Left colon (tissue), 2 donors: ENCODE measurements around the gene RPN1. TPM values are rescaled to one million over a fixed set of nuclear protein-coding genes. Genes with fewer than 3 reads are reported as not detected.
"Not testable (repeated sequence)": the region's sequence is repeated elsewhere in the genome, so short reads cannot be mapped to it uniquely, and the experiment has no call there.

Source experiments
- ATAC-seq: fragments of 200-7000 bp; cut with Tn5 transposase; one replicate; pipeline ENCODE4 v1.9.1; 2020; ENCODE audit warnings: mild to moderate bottlenecking, moderate library complexity
- DNase-seq, 2 donors: peaks; one replicate each; pipeline ENCODE4 v3.0.0-alpha.2; 2020
- intact Hi-C, 2 donors: fragments of 100-400 bp; cut with DNase I in 1 of 2; cut with micrococcal nuclease in 1 of 2; formaldehyde crosslinking; loops; one replicate each; pipeline versions ENCODE4 v1.11.2 to v1.14.0; 2022; cut with DNase I, micrococcal nuclease
- total RNA-seq, 2 donors: library from RNA; stranded (reverse); fragmentation: NEBNext Ultra II Directional; extraction: Animal tissue kit (Norgen Biotek cat#: 25700); gene quantifications; one replicate each; pipeline ENCODE4 v1.2.1, GENCODE V29; 2021
- donor health status: DM: no; HTN: no; CAD: no.
- donor health status: DM: yes; HTN: yes; CAD: no.

RPN1 gene
- total RNA-seq, 2 donors from 2014 or later, result 167 to 202 TPM

DNA sequence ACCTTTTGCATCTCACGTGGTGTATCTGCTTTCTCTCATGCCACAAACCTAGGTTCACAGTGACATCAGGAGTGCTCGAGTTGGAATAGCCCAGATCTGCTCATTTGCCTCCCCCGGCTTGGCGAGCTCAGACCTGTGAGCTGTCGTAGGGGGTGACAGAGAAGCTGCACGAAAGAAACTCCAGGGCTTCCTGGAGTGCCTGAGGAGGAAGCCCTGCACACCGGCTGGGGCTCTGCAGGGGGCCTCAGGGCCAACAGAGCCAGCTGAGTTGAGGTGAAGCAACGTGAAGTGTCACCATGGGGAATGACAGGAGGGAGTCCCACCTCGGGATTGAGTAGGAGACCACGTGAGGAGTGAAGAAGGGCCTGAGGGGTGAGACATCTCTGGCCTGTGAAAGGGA, 62.5 kb downstream of the RPN1 start:
- ATAC-seq (no peak), DNase-seq (no peak)
- intact Hi-C loops, result no loop called here

DNA sequence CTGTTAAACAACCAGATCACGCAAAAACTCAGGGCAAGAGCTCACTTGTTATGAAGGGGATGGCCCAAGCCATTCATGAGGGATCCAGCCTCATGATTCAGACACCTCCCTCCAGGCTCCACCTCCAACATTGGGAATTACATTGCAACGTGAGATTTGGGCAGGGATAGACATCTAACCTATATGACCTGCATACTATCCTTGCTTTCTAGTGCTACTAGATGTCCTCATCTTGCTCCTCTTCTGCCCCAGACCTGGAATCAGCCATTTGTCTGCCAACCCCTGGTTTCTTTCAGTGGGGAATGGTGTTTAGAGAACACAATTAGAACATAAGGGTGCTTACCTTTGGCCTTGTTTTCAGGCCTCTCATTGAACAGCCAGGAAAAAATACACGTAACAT, 63.2 kb downstream of the RPN1 start:
- DNase-seq, result no peak
- intact Hi-C loops, result no loop called here
- ATAC-seq, result no peak

DNA sequence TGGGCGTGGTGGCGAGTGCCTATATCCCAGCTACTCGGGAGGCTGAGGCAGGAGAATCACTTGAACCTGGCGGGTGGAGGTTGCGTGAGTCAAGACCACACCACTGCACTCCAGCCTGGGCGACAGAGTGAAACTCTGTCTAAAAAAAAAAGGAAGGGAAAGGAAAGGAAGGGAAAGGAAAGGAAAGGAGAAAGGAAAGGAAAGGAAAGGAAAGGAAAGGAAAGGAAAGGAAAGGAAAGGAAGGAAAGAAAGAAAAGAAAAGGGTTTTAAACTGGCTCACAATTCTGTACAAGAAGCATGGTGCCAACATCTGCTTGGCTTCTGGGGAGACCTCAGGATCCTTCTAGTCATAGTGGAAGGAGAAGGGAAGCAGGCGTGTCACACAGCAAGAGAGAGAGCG, 63.7 kb downstream of the RPN1 start:
- DNase-seq, ATAC-seq, intact Hi-C loops: not testable (repeated sequence)

DNA sequence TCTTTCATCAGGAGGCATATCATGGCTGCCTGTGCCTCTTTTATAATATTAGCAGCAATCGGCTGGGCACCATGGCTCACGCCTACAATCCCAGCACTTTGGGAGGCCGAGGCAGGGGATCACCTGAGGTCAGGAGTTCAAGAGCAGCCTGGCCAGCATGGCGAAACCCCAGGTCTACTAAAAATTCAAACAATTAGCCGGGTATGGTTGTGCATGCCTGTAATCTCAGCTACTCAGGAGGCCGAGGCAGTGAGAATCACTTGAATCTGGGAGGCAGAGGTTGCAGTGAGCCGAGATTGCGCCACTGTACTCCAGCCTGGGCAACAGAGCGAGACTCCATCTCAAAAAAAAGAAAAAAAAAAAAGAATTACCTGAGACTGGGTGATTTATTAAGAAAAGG, 64.2 kb downstream of the RPN1 start:
- intact Hi-C loops, ATAC-seq, DNase-seq: not testable (repeated sequence)

DNA sequence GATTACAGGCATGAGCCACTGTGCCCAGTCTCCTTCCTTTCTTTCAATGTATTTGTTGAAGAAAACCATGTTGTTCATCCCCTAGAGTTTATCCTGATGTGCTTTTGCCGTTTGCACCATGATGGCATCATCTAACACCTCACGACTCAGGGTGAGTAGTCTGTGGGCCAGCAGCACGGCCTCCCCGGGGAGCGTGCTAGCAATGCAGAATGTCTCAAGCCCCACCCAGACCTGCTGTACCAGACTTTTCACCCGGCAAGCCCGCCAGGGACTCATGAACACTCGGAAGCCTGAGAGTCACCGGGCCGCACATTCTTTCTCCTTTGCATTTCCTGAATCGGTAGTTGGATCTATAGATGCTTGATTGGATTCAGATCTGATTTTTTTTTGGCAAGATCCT, 64.6 kb downstream of the RPN1 start:
- DNase-seq (no peak), ATAC-seq (no peak)
- intact Hi-C loops, result no loop called here

DNA sequence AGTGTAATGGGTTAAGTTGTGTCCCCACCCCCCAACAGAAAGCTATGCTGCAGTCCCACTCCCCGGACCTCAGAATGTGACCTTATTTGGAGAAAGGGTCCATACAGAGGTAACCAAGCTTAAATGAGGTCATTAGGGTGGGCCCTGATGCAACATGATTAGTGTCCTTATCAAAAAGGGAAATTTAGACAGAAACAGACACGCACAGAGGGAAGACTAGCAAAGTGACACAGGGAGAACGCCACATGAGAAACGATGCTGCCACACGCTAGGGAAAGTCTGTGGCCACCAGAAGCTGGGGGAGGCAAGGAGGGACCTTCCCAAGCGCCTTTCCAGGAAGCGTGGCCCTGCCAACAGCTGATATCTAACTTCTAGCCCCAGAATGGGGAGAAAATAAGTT, 65.4 kb downstream of the RPN1 start:
- intact Hi-C loops, result no loop called here
- DNase-seq (no peak), ATAC-seq (no peak)

DNA sequence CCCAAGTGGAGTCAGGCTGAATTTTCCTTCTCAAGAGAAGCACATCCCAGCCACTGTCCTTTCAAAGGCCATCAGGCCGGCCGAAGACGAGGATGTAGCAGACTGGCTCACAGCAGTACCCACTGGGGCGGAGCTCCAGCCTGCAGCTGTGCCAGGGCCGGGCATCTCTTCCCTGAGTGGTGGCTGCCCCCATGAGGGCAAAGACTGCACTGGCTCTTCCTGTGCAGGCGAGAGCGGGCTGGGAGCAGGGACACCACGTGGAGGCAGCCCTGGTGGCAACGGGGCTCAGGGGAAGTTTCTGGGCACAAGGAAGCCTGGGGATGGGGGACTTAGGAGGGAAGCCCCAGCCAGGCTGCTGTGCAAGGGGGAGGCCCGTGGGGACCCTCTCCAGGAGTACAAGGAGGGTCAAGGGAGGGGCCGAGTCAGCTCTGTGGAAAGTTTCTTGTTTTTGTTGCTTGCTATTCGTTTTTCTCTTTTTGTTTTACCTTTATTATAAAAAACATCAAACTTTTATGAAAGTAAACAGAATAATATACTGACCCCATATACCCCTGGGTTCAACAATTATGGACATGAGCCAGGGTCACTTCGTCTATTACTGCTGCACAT, 66.1 kb downstream of the RPN1 start:
- ATAC-seq (peak; percentile 100), DNase-seq (peak; percentile 61 to 79)
- intact Hi-C loops, result no loop called here

DNA sequence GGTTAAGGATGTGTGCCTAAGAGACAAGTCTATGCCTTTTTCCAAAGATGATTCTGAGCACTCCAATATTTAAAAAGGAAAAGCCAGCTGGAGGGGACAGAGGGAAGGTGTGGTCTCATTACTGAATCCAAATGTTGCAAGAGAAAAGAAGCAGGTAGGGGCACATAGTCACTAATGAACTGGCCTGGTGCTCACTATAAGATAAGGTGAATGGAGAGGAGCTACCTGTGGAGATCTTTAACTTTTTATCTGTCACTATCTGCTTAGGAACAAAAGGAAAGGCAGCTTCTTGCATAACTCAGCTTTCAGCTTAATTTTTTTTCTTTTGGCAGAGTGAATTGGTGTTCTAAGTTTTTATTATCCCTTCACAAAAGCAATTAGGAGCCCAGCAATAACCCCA, 69.1 kb downstream of the RPN1 start:
- ATAC-seq (no peak), DNase-seq (no peak)
- intact Hi-C loops, result no loop called here

DNA sequence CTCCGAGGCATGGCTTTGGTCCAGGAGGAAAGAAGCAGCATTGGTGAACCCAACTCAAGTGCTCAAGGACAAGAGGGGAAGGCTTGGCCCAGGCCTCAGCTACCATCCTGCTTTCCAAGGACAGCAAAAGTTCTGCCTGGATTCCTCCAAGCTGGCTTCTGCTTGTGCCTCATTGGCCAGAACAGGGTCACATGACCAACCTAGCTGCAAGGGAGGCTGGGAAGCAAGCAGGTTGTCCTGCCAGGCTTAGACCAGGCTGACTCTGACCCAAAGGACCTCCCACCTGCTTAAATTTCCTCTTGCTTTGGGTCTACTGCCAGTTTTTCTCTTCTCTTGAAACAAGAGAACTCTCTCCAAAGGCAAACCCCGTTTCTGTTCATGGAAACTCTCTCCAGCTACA, 70.7 kb downstream of the RPN1 start:
- ATAC-seq (no peak), DNase-seq (no peak)
- intact Hi-C loops, result no loop called here

DNA sequence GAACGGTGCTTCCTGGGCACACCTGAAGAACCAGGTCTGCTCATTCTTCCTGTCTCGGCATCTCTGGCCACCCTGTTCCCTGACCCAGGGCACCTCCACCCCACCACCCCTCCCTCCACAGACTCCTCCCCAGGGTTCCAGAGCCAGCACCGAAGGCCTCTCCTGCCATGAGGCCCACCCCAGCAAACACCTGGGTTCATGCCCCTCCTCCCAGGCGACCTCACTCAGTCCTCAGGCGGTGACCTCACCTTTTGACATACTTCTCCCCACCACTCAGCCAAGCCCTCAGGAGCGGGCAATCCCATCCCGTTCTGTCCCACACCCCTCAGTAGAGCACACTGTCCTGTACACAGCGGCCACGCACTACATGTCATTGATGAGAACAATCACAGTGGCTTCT, 72.3 kb downstream of the RPN1 start:
- intact Hi-C loops, result no loop called here
- ATAC-seq (no peak), DNase-seq (no peak)

DNA sequence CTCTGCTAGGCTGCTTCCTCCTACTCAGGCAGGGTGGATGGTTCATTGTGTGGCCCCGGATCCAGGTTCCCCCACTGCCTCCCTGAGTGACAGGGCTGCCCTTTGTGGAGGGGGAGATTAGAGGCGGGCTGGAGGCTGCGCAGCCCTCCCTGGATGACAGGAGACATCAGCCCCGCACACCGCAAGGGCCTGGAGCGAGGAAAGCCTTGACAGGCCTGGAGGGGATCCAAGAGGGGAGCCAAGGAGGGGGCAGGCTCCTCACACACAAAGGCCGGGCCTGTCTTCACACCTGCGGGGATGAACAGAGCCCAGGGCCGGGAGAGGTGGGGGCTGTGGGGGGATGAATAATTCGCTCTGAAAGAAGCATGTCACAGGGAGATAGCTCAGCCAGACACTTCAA, 72.9 kb downstream of the RPN1 start:
- DNase-seq, result no peak
- intact Hi-C loops, result no loop called here
- no peak for ATAC-seq

DNA sequence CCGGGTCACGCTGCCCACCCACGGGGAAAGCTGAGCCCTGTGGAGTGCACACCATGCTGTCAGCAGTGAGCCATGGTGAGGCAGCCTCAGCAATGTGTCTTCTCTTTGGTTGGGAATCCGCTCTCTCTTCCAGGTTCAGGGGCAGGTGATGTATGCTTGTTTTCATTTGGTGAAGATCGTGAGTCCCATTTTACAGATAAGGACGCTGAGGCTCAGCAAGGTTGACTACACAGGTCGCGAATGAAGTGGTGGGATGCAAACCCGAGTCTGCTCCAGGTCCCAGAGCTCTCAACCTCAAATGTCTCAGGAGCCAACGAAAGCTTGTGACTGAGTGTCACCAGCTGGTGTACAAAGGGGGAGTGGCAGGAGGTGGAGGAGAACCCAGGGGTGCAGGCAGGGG, 74.3 kb downstream of the RPN1 start:
- ATAC-seq (no peak), DNase-seq (no peak)
- intact Hi-C loops, result no loop called here

DNA sequence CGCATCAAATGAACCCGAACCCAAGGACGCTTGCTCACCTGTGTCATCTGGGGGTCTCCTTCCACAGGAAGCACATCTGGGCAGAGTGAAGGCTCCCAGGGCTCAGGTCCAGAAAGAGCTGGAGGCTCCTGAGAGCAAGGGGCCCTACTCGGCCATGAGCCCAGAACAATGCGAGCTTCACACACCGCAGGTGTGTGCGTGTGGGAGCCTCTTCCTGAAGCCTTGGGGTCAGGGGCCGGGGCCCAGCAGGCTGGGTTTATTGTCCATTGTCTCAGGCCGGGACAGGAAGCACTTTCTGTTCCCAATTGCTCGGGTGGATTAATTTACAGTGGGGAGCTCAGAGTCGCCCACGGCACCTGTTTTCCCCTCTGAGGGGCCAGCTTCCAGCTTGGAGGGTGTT, 74.8 kb downstream of the RPN1 start:
- intact Hi-C loops, result no loop called here
- ATAC-seq (no peak), DNase-seq (no peak)

DNA sequence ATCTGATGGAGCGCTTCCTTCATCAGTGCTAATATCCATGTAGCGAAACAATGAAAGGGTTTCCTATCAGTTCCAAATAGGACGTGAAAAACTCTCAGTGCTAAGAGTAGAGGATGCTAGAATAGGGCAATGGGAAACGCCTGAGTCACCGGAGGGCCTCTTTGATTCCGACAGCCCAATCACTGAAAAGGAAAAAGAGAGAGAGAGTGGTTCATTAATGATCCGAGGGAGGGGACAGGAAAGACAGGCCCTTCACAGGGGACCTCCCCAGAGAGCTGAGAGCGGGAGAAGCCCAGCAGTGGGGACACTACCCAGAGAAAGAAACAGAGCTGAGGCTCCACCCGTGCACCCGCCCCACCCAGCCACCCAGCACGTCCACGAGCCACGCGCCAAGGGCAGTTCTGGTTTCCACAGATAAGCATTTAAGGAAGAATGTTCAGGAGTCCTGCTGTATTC, 76.9 kb downstream of the RPN1 start:
- no peak for ATAC-seq
- no peak for DNase-seq
- intact Hi-C loops, result no loop called here

DNA sequence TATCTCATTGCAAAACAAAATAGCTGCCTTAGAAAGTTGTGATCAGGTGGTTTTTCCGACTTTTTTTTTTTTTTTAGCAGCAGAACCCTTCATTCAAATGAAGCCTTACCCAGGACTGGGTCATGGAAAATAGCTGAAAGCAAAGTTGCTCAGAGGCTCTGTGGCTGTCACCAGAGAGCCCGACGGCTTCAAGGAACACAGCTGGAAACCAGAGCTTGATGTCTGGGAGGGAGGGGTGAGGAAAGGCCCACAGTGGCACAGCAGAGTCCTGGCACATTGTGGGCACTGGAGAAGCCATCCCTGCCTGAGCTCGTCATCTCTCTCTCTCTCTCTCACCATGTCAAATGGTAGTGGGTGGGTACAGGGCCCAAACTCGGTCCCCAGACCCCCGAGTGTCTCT, 77.5 kb downstream of the RPN1 start:
- no peak for DNase-seq
- ATAC-seq, result no peak
- intact Hi-C loops, result no loop called here

DNA sequence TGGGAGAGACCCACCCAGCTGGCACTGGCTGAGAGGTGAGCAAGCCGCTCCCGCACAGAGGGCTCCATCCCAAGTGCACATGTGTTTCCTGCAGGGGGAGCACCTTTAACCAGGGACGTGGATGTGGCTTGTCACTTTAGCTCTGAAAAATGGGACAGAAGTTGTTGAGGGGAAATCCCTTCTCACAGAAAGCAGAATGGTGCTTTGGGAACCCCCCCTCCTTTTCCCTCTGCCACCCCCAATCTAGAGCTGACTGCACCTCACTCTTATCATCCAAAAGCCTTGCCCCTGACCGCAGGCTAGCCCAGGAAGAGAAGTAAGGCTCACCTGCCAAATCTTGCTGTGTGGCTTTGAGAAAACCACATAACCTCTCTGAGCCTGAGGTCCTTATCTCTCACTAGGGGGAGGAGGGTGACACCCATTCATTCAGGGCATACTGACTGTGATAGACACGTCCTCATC, 77.9 kb downstream of the RPN1 start:
- DNase-seq, result peak in 1 of 2 donors; percentile 20
- intact Hi-C loops, result no loop called here
- peak; percentile 79 for ATAC-seq

DNA sequence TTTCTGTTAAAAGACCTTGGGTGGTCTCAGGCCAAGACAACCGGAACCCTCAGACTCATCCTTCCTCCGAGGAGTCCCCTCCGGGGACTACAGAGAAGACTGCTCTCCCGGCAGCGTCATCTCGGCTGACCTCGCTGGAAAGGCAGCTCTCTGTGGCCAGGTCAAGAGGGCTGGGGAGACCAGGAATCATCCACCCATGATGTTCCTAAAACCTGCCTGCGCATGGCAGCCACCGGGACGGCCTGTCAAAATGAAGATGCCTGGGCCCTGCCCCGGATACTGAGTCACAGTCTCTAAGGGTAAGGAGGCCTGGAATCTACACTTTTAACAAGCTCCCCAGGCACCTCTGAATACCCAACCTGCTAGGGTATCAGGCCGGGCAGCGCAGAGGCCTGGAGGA, 78.6 kb downstream of the RPN1 start:
- intact Hi-C loops, result no loop called here
- peak; percentile 9 for ATAC-seq
- no peak for DNase-seq

Other genes with a start within 250 kb of the RPN1 start
- not detected for gene DNAJB8, start 183.9 kb downstream of the RPN1 start, total RNA-seq
- gene GATA2, start 157.6 kb downstream of the RPN1 start, total RNA-seq, result 1 to 10 TPM; 2.6 to 6.0 TPM
- gene RAB7A, start 75.4 kb upstream of the RPN1 start, total RNA-seq, result 100 to 1,000 TPM; 254 to 307 TPM
- 10 to 100 TPM; 33.0 to 44.8 TPM for gene ACAD9, start 228.8 kb upstream of the RPN1 start, total RNA-seq